Activated naive CD4-positive, alpha-beta T cell treated with anti-CD3 and anti-CD28 coated beads, Interleukin-2, amount 10 ng/mL, durations not matched to agents 7 days and 5 days (primary cell): ENCODE data around the gene CETP.
A peak's percentile ranks its signal among the peaks of the same experiment; 100 is the strongest.

Experiments
- CTCF ChIA-PET: fragments of 350-600 bp; sonication (Branson Sonifier 250); formaldehyde crosslinking; loops from one replicate; lab custom pipeline; 2021; ENCODE audit warnings: antibody characterized with exemption; lab: Charles Lee
- DNase-seq: peaks from one replicate; pipeline ENCODE4 v3.0.0-alpha.2; 2020
- H3K27ac Mint-ChIP-seq: one replicate; pipeline ENCODE4 v1.8.0; 2021; ENCODE audit warnings: mild to moderate bottlenecking, moderate library complexity, mixed read lengths
- H3K27me3 Mint-ChIP-seq: one replicate; pipeline ENCODE4 v1.8.0; 2021; ENCODE audit warnings: mild to moderate bottlenecking, mixed read lengths
- H3K36me3 Mint-ChIP-seq: one replicate; pipeline ENCODE4 v1.8.0; 2021; ENCODE audit warnings: mixed read lengths
- H3K4me1 Mint-ChIP-seq: one replicate; pipeline ENCODE4 v1.8.0; 2021; ENCODE audit warnings: mixed read lengths
- H3K4me3 Mint-ChIP-seq: one replicate; pipeline ENCODE4 v1.8.0; 2021; ENCODE audit warnings: mild to moderate bottlenecking, moderate library complexity, mixed read lengths
- H3K9me3 Mint-ChIP-seq: one replicate; pipeline ENCODE4 v1.8.0; 2021; ENCODE audit warnings: mixed read lengths

The CETP gene

GRCh38 chr16:56961851-56962281 is at the start of gene CETP:
TSS of gene CETP (plus strand) at chr16:56961950. CDS start at chr16:56961980, 30 bp downstream.
- H3K27ac Mint-ChIP-seq = no peak within 1 kb of the TSS
- peaks cover 31% of the 10 kb centered on the region for H3K27me3 Mint-ChIP-seq
- peaks cover 23% of the 10 kb centered on the region for H3K4me1 Mint-ChIP-seq
- no peaks in the 10 kb centered on the region for H3K36me3 Mint-ChIP-seq
- DNase-seq = no peak
- CTCF ChIA-PET = interaction anchor here (0.6 to 1.0 kb wide), 5 partner anchors 20 to 201 kb away, joined by 3 to 4 read pairs (median 3); no protein-coding TSS in a partner anchor
- H3K4me3 Mint-ChIP-seq = no peak within 1 kb of the TSS
- H3K9me3 Mint-ChIP-seq = no peaks in the 10 kb centered on the region

- Mint-ChIP-seq H3K9me3 (peaks cover 1% of the 10 kb centered on the region), H3K36me3 (peaks cover 7% of the 10 kb centered on the region), H3K27me3 (peaks cover 46% of the 10 kb centered on the region), H3K4me1 (peaks cover 46% of the 10 kb centered on the region), H3K4me3 (no peak overlapping the region), H3K27ac (no peak overlapping the region)
- CTCF ChIA-PET = no interaction called here
- no peak for DNase-seq
These were observed 48.7 kb upstream of the CETP start for GRCh38 chr16:56912746-56913708.

- H3K27ac Mint-ChIP-seq = no peak overlapping the region
- CTCF ChIA-PET = no interaction called here
- H3K4me1 Mint-ChIP-seq = peaks cover 51% of the 10 kb centered on the region
- H3K9me3 Mint-ChIP-seq = peaks cover 4% of the 10 kb centered on the region
- H3K27me3 Mint-ChIP-seq = peaks cover 58% of the 10 kb centered on the region
- DNase-seq = no peak
- H3K36me3 Mint-ChIP-seq = peaks cover 9% of the 10 kb centered on the region
- H3K4me3 Mint-ChIP-seq = no peak overlapping the region
These were observed 46.9 kb upstream of the CETP start for GRCh38 chr16:56914896-56915295.

GRCh38 chr16:56915336-56916119 is 46.2 kb upstream of the CETP start:
- peaks cover 9% of the 10 kb centered on the region for H3K36me3 Mint-ChIP-seq
- no peak for DNase-seq
- H3K27me3 Mint-ChIP-seq = peaks cover 64% of the 10 kb centered on the region
- CTCF ChIA-PET = no interaction called here
- H3K27ac Mint-ChIP-seq = no peak overlapping the region
- peaks cover 4% of the 10 kb centered on the region for H3K9me3 Mint-ChIP-seq
- no peak overlapping the region for H3K4me3 Mint-ChIP-seq
- peaks cover 50% of the 10 kb centered on the region for H3K4me1 Mint-ChIP-seq

DNA sequence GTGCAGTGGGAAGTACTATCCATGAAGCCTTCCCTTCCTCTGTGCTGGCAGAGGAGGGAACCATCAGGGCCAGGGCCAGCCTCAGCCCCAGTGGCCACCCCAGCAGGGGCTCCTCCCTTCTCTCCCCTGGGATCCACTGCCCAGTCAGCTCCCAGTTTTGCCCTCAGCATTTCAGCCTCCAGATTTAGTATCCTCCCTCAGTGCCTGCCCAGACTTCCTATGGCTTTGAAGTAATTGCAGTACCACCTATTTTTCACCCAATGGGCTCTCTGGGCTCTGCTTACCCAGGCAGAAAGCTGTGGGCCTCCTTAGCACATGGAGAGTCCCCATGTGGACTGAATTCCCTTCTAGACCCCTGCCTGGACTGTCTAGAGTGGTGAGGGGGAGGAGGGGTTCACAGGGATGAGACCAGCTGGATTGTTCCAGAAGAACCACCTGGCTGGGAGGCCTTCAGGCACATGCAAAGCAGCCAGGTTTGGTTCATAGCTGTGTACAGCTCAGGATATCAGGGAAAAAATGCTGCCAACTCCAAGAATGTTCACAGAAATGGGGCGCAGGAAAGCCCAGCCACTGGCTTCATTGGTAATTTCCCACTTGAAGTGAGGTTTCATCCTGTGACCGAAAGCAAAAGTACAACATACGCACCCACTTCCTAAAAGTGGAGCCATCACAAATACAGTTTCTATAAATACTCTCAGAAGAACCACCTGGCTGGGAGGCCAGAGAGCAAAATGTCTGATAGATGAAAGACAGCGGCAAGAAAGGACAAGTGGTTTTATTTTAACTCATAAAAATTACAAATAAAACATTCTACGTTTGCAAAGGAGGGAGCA is 45.0 kb upstream of the CETP start:
- Mint-ChIP-seq H3K9me3 (peaks cover 4% of the 10 kb centered on the region), H3K4me3 (peak overlapping the region; percentile 8), H3K36me3 (peaks cover 9% of the 10 kb centered on the region), H3K4me1 (peaks cover 37% of the 10 kb centered on the region), H3K27ac (peak overlapping the region; percentile 91), H3K27me3 (peaks cover 66% of the 10 kb centered on the region)
- peak; percentile 62 for DNase-seq
- CTCF ChIA-PET = interaction anchor here (0.6 kb wide), 1 partner anchor 38 kb away, joined by 3 read pairs; no protein-coding TSS in a partner anchor

DNA sequence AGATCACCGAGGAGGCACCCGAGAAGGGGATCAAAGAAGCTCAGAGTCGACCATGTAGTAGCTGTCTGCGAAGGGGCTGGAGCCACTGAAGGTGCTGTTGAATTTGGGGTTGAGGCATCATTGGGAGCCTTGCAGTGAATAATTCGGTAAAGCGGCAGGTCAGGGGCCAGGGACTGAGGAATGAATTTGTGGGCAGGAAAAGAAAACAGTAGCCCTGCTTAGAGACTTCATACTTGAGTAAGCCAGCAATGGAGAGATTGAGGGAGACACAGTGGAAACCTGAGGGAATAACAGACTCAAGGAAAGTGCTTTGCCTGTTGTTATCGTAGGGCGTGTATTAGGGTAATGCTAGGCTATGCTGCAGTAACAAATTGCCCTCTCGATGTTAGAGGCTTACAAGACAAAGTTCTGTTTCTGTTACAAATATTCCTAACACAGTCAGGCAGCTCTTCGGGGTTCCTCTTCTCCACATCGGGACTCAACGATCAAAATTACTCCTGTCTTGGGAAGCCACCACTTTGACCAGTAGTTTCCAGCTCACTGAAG is 43.2 kb upstream of the CETP start:
- peaks cover 28% of the 10 kb centered on the region for H3K4me1 Mint-ChIP-seq
- H3K4me3 Mint-ChIP-seq = no peak overlapping the region
- DNase-seq = no peak
- peaks cover 55% of the 10 kb centered on the region for H3K27me3 Mint-ChIP-seq
- peaks cover 9% of the 10 kb centered on the region for H3K36me3 Mint-ChIP-seq
- CTCF ChIA-PET = interaction anchor here (1.1 to 1.3 kb wide), 2 partner anchors 8 to 12 kb away, joined by 3 to 4 read pairs; no protein-coding TSS in a partner anchor
- peaks cover 4% of the 10 kb centered on the region for H3K9me3 Mint-ChIP-seq
- no peak overlapping the region for H3K27ac Mint-ChIP-seq

- Mint-ChIP-seq H3K27ac (no peak overlapping the region), H3K9me3 (peaks cover 4% of the 10 kb centered on the region)
- CTCF ChIA-PET = interaction anchor here (0.6 to 1.3 kb wide), 3 partner anchors 9 to 25 kb away, joined by 3 to 4 read pairs (median 3); no protein-coding TSS in a partner anchor
These were observed 42.5 kb upstream of the CETP start for GRCh38 chr16:56919099-56919800.

DNA sequence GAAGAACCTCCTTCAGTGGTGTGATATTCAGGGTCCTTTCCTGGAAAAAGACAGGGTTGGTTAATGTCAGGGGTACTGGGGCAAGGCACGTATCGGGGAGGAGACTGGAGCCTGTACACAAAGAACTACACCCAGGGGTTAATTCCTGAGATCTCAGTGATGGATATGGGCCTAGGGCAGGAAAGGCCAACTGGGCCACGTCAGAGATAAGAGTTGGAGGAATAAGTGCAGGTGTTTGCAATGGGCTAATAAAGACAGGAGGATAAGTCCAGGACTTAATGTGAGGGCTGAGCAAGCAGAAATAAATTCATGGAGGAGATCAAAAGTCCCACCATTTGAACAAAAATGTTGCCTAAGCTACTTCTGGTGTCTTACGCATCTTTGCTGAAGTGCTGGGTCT is 40.2 kb upstream of the CETP start:
- Mint-ChIP-seq H3K4me3 (no peak overlapping the region), H3K9me3 (peaks cover 4% of the 10 kb centered on the region), H3K27me3 (peaks cover 37% of the 10 kb centered on the region), H3K4me1 (peaks cover 25% of the 10 kb centered on the region), H3K36me3 (peaks cover 8% of the 10 kb centered on the region), H3K27ac (no peak overlapping the region)
- CTCF ChIA-PET = no interaction called here
- DNase-seq = no peak

More at GRCh38 chr16:56919099-56919800, 42.5 kb upstream of the CETP start:
- no peak overlapping the region for H3K4me3 Mint-ChIP-seq
- peaks cover 48% of the 10 kb centered on the region for H3K27me3 Mint-ChIP-seq
- no peak for DNase-seq
- peaks cover 9% of the 10 kb centered on the region for H3K36me3 Mint-ChIP-seq
- peaks cover 28% of the 10 kb centered on the region for H3K4me1 Mint-ChIP-seq

- no peaks in the 10 kb centered on the region for H3K9me3 Mint-ChIP-seq
- CTCF ChIA-PET = no interaction called here
- no peak overlapping the region for H3K27ac Mint-ChIP-seq
- peaks cover 6% of the 10 kb centered on the region for H3K4me1 Mint-ChIP-seq
- H3K27me3 Mint-ChIP-seq = peaks cover 26% of the 10 kb centered on the region
- no peak for DNase-seq
- no peak overlapping the region for H3K4me3 Mint-ChIP-seq
- H3K36me3 Mint-ChIP-seq = no peaks in the 10 kb centered on the region
These were observed 38.2 kb upstream of the CETP start for GRCh38 chr16:56923481-56924091.

DNA sequence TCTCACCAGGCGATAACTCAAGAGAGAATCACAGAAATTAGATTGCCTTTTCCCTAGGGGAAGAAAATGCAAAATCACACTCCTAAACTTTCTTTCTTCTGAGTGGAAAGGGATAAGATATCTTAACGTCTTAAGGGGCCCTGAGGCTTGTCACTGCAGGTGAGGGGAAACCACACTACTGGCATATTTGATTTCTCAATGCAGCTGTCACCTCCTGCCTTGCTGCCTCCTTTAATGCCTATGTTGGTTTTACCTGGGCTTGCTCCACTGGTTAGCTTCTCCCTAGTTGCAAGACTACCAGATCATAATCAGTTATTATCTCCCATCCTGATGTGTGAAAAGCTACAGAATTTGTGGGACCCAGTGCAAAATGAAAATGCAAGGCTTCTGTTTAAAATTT is 34.3 kb upstream of the CETP start:
- H3K9me3 Mint-ChIP-seq = no peaks in the 10 kb centered on the region
- H3K36me3 Mint-ChIP-seq = peaks cover 1% of the 10 kb centered on the region
- no peak for DNase-seq
- H3K4me3 Mint-ChIP-seq = no peak overlapping the region
- peaks cover 6% of the 10 kb centered on the region for H3K27me3 Mint-ChIP-seq
- no peak overlapping the region for H3K27ac Mint-ChIP-seq
- peaks cover 15% of the 10 kb centered on the region for H3K4me1 Mint-ChIP-seq
- CTCF ChIA-PET = interaction anchor here (0.9 kb wide), 1 partner anchor 67 kb away, joined by 4 read pairs; no protein-coding TSS in a partner anchor

DNA sequence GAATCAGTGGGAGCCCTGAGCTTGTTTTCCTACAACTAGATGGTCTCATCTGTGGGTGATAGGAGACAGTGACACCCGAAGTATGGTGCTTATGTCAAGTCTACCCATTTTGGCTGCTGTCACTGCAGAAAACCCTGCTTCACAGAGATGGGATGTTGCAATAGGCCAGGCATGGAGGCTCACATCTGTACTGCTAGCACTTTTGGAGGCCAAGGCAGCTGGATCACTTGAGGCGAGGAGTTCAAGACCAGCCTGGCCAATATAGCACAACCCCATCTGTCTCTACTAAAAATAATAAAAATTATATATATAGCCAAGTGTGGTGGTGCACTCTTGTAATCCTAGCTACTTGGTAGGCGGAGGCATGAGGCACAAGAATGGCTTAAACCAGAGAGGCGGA is 32.1 kb upstream of the CETP start:
- Mint-ChIP-seq H3K4me1 (peaks cover 21% of the 10 kb centered on the region), H3K4me3 (no peak overlapping the region), H3K27ac (no peak overlapping the region), H3K36me3 (peaks cover 17% of the 10 kb centered on the region), H3K27me3 (peaks cover 4% of the 10 kb centered on the region), H3K9me3 (no peaks in the 10 kb centered on the region)
- no peak for DNase-seq
- CTCF ChIA-PET = interaction anchor here (0.6 kb wide), 1 partner anchor 438 kb away, joined by 3 read pairs; no protein-coding TSS in a partner anchor

DNA sequence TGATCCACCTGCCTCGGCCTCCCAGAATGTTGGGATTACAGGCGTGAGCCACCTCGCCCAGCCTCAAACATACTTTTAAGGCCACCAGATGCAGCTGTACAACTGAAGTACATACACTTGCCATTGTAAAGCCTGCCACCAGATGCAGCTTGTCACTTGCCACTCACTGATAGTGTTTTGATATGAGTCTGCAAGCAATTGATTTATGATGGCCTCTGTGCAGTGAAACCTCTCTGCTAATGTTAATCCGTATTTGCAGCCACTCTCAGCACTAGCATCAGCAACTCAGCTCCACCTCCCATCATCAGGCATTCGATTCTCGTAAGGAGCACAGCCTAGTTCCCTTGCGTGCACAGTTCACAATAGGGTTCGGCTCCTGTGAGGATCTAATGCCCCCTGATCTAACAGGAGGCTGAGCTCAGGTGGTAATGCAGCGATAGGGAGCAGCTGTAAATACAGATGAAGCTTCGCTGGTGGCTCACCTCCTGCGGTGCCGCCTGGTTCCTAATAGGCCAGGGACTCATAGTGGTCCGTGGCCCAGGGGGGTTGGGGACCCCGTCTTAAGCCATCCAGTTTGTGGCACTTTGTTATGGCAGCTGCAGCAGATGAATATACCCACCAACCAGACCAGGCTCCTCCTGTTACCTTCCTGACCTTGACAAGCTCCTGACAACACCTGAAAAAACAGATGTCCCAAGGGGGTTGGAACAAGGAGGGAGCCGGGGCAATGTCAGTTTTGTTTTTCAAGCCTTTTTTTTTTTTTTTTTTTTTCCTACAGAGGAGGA is 31.1 kb upstream of the CETP start:
- H3K4me1 Mint-ChIP-seq = peaks cover 28% of the 10 kb centered on the region
- CTCF ChIA-PET = interaction anchor here (0.7 to 1.6 kb wide), 2 partner anchors 11 to 64 kb away, joined by 4 read pairs; no protein-coding TSS in a partner anchor
- peak overlapping the region; percentile 99 for H3K27ac Mint-ChIP-seq
- H3K9me3 Mint-ChIP-seq = no peaks in the 10 kb centered on the region
- H3K4me3 Mint-ChIP-seq = peak overlapping the region; percentile 99
- peaks cover 4% of the 10 kb centered on the region for H3K27me3 Mint-ChIP-seq
- peaks cover 28% of the 10 kb centered on the region for H3K36me3 Mint-ChIP-seq
- no peak for DNase-seq
